Body of pancreas (tissue), 4 donors: ENCODE measurements around the gene GDPD5. TPM values are rescaled to one million over a fixed set of nuclear protein-coding genes. Genes with fewer than 3 reads are reported as not detected.
A peak's percentile ranks its signal among the peaks of the same experiment; 100 is the strongest.

Experiments used
- ATAC-seq: fragments of 150-250 bp; one replicate; pipeline ENCODE4 v1.9.1; 2016
- DNase-seq, 4 donors: peaks; one replicate each; pipeline ENCODE4 v3.0.0-alpha.2; 2019
- H3K27ac ChIP-seq, 4 donors: fragments of 200-600 bp; sonication (generic); 1 replicate in 3 of 4; 2 replicates in 1 of 4; pipeline versions ENCODE4 v1.5.1 to v1.6.1; 2016 to 2019; ENCODE audit warnings: mild to moderate bottlenecking in 1 of 4, mixed read lengths in 1 of 4, moderate library complexity in 1 of 4
- H3K27me3 ChIP-seq, 2 donors: fragments of 200-600 bp; sonication (generic); one replicate each; pipeline ENCODE4 v1.6.0; 2016; ENCODE audit warnings: mild to moderate bottlenecking in 1 of 2
- H3K36me3 ChIP-seq, 2 donors: fragments of 200-600 bp; sonication (generic); replicated peaks in 1 of 2; 2 replicates each; pipeline ENCODE4 v1.5.1; 2016; ENCODE audit warnings: low read depth in 2 of 2; ENCODE audit not compliant: insufficient read depth in 1 of 2
- H3K4me1 ChIP-seq: fragments of 200-600 bp; sonication (generic); one replicate; pipeline ENCODE4 v1.6.0; 2016
- H3K4me3 ChIP-seq, 2 donors: fragments of 200-600 bp; sonication (generic); 1 replicate in 1 of 2; 2 replicates in 1 of 2; pipeline ENCODE4 v1.5.1; 2016 to 2019
- H3K9me3 ChIP-seq, 3 donors: fragments of 200-600 bp; sonication (generic); 1 replicate in 2 of 3; 2 replicates in 1 of 3; pipeline ENCODE4 v1.5.1; 2016
- POLR2A ChIP-seq, 3 donors: fragments of 450-650 bp; IDR thresholded peaks; one replicate each; pipeline ENCODE4 v1.6.1; 2016; ENCODE audit warnings: antibody characterized with exemption in 3 of 3, mild to moderate bottlenecking in 2 of 3
- WGBS, 2 donors: methylation state at CpG; one replicate each; pipeline ENCODE4 v1.1.5; 2017; 5-methylcytosine and 5-hydroxymethylcytosine counted together
- intact Hi-C: fragments of 100-400 bp; cut with DNase I; formaldehyde crosslinking; loops from one replicate; pipeline ENCODE4 v1.15.1; 2023
- small RNA-seq: library from RNA; depleted of rRNA; stranded (forward); fragments of <200 nt; gene quantifications from one replicate; pipeline ENCODE3, GENCODE V24; 2016
- total RNA-seq, 2 donors: library from RNA; depleted of rRNA; stranded (reverse); fragments of >200 nt; gene quantifications; one replicate each; pipeline ENCODE4 v1.1.0, GENCODE V29; 2016
- TF ChIP-seq, protein P1 (sequence below), 7 experiments: fragments of 450-650 bp in 4 of 7; fragments of 200-600 bp in 3 of 7; sonication (generic) in 3 of 7; IDR thresholded peaks; one replicate each; pipeline ENCODE4 v1.5.1; 2016 to 2019; ENCODE audit warnings: antibody characterized with exemption in 7 of 7

The GDPD5 gene
- total RNA-seq, 2 donors from 2014 or later: 29.6 to 73.2 TPM

GRCh38 chr11:75389276-75389605 is 136.5 kb downstream of the GDPD5 start:
- intact Hi-C loops: no loop called here
- Histone ChIP-seq H3K9me3 (no peaks in the 10 kb centered on the region), H3K4me3 (no peak overlapping the region), H3K27ac (no peak overlapping the region), H3K27me3 (no peaks in the 10 kb centered on the region), H3K4me1 (peaks cover 6% of the 10 kb centered on the region), H3K36me3 (no peaks in the 10 kb centered on the region)
- no peak for ATAC-seq
- 67 to 75% methylated on average over 11 of the region's 11 CpGs for WGBS, 2 donors
- TF ChIP-seq, protein P1, sequence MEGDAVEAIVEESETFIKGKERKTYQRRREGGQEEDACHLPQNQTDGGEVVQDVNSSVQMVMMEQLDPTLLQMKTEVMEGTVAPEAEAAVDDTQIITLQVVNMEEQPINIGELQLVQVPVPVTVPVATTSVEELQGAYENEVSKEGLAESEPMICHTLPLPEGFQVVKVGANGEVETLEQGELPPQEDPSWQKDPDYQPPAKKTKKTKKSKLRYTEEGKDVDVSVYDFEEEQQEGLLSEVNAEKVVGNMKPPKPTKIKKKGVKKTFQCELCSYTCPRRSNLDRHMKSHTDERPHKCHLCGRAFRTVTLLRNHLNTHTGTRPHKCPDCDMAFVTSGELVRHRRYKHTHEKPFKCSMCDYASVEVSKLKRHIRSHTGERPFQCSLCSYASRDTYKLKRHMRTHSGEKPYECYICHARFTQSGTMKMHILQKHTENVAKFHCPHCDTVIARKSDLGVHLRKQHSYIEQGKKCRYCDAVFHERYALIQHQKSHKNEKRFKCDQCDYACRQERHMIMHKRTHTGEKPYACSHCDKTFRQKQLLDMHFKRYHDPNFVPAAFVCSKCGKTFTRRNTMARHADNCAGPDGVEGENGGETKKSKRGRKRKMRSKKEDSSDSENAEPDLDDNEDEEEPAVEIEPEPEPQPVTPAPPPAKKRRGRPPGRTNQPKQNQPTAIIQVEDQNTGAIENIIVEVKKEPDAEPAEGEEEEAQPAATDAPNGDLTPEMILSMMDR (IDR thresholded peaks at IDR 0.05): no peak
- TF ChIP-seq POLR2A (IDR thresholded peaks at IDR 0.05): no peak
- DNase-seq: no peak

DNA sequence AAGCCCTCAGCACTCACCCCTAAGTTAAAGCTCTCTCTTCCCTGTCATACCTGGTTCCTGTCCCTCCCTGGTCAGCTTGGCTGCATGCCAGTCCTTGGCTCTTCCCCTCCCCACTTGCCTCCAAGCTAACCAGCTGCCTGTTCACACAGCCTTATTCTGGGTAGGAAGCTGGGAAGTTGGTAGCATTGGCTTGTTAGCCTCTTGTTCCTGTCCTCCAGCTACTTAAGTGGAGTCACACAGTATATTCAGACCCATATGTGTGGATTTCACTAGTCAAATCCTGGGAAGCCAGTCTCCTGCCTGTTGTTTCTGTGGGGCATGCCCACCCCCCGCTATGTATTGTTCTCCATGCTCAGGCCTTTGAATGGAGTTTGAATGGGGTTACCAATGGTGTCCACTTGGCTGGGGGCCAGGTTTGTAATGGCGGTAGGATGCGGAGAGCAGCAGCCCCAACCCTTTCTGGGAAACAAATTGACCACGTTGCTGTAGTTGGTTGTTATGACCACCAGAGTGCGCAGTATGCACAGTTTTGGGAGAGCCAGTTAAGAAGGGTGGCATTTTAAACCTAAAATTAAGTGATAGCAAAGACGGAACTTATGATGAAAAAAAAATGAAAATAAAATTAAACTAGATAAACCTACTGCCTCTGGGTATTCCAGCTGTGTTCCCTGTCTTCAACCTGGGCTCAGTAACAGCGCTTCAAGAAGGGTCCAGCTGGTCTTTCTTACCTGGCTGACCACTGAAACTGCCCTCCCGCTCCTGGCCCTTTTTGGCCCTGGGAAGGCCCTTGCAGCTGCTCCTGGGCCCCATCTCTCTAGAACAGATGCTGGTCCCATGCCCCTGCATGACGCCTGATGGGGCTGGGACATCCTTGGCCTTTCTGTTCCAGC is 137.1 kb downstream of the GDPD5 start:
- intact Hi-C loops: no loop called here
- ATAC-seq: peak; percentile 81

DNA sequence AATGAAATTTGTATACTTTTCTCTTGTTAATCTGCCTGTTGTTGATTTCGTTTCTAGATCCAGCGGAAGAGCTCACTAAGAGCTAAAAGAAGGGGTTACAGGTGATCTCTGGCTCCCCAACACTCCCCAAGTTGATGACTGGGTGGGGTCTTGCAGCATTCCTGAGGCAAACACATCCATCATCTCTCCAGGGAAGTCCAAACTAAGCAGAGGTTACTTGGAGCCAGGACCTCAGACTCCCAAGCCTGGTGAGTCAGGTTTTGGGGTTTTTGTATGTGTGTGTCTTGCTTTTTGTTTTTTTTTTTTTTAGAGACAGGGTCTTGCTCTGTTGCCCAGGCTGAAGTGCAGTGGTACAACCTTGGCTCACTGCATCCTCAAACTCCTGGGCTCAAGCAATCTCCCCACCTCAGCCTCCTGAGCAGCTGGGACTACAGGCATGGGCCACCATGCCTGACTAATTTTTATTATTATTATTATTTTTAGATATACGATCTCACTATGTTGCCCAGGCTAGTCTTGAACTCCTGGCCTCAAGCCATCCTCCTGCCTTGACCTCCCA is 137.9 kb downstream of the GDPD5 start:
- ATAC-seq (no peak), DNase-seq (no peak)
- H3K27me3 ChIP-seq: no peaks in the 10 kb centered on the region
- peak overlapping the region in 2 of 4 donors; percentile 42 to 69 for H3K27ac ChIP-seq
- H3K36me3 ChIP-seq: no peaks in the 10 kb centered on the region
- no peak for TF ChIP-seq POLR2A (IDR thresholded peaks at IDR 0.05)
- TF ChIP-seq, protein P1 (IDR thresholded peaks at IDR 0.05): no peak
- H3K9me3 ChIP-seq: no peaks in the 10 kb centered on the region
- no peak overlapping the region for H3K4me3 ChIP-seq
- peaks cover 6% of the 10 kb centered on the region for H3K4me1 ChIP-seq
- WGBS, 2 donors: 50 to 65% methylated on average over 3 of the region's 3 CpGs
- intact Hi-C loops: no loop called here

More for the DNA sequence above, 137.1 kb downstream of the GDPD5 start:
- H3K36me3 ChIP-seq: no peaks in the 10 kb centered on the region
- H3K4me1 ChIP-seq: peaks cover 6% of the 10 kb centered on the region
- peak; percentile 77 to 87 (median 82) for DNase-seq
- no peaks in the 10 kb centered on the region for H3K27me3 ChIP-seq
- H3K9me3 ChIP-seq: no peaks in the 10 kb centered on the region
- H3K4me3 ChIP-seq: no peak overlapping the region
- WGBS, 2 donors: 24 to 25% methylated on average over 9 of the region's 9 CpGs
- peak overlapping the region in 3 of 4 donors; percentile 42 to 69 (median 63) for H3K27ac ChIP-seq
- TF ChIP-seq POLR2A (IDR thresholded peaks at IDR 0.05): no peak
- TF ChIP-seq, protein P1 (IDR thresholded peaks at IDR 0.05): peak; percentile 60 to 89 (median 85)

DNA sequence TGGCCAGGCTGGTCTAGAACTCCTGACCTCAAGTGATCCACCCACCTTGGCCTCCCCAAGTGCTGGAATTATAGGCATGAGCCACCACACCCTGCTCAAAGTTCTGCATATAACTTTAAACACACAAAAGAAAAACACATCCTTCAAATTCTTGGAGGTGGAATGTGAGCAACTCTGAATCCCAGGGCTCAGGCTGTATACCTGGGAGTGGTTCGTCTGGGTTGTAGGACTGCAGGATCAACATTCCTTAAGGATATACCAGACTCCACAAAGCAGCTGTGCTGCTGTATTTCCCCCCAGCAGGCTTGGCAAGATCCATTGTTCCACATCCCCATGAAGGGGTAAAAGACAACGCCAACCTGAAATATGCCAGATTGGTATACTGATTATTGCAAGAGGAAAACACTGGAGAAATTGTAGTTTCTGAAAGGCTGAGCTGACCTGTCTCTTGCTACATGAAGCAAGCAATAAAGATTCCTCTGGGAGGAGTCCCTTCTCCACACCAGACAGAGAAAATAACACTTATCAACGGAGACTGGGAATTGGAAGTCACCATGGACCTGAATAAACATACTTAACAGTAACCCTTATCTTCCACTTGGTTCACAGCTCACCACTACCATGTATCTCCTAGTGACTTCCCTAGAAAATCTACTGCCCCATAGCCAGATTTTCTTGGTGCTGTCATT is 138.7 kb downstream of the GDPD5 start:
- ATAC-seq: no peak
- intact Hi-C loops: no loop called here
- H3K27ac ChIP-seq: no peak overlapping the region
- H3K27me3 ChIP-seq: no peaks in the 10 kb centered on the region
- no peak overlapping the region for H3K4me3 ChIP-seq
- no peaks in the 10 kb centered on the region for H3K9me3 ChIP-seq
- peaks cover 6% of the 10 kb centered on the region for H3K4me1 ChIP-seq
- no peak for DNase-seq
- 37 to 46% methylated on average over 3 of the region's 3 CpGs for WGBS, 2 donors
- TF ChIP-seq, protein P1 (IDR thresholded peaks at IDR 0.05): no peak
- TF ChIP-seq POLR2A (IDR thresholded peaks at IDR 0.05): no peak
- no peaks in the 10 kb centered on the region for H3K36me3 ChIP-seq

Small RNAs within 50 kb of the gene (small RNA-seq; reads per million reads assigned to genes)
- gene SNORD15A (not detected), gene SNORD15B (28.0 reads per million, percentile 94 among the genes with 10 or more reads in this experiment)

Other genes starting within 250 kb of the GDPD5 start
- gene ARRB1, start 174.3 kb downstream of the GDPD5 start, total RNA-seq: 10 to 100 TPM; 41.0 to 54.1 TPM
- 1,000 to 10,000 TPM in 1 of 2 donors, 100 to 1,000 TPM in 1; 921 to 1,114 TPM for gene RPS3, start 126.4 kb downstream of the GDPD5 start, total RNA-seq
- gene KLHL35, start 92.7 kb downstream of the GDPD5 start, total RNA-seq: 1 to 10 TPM; 4.4 to 4.6 TPM
- 100 to 1,000 TPM in 1 of 2 donors, 10 to 100 TPM in 1; 78.3 to 166 TPM for gene SERPINH1, start 36.3 kb upstream of the GDPD5 start, total RNA-seq
- 1 to 10 TPM; 2.6 to 3.4 TPM for gene MAP6, start 143.1 kb upstream of the GDPD5 start, total RNA-seq
- gene MOGAT2, start 191.9 kb upstream of the GDPD5 start, total RNA-seq: not detected
- 10 to 100 TPM in 1 of 2 donors, 1 to 10 TPM in 1; 9.3 to 38.6 TPM for gene DGAT2, start 242.8 kb upstream of the GDPD5 start, total RNA-seq